Erythroblast (primary cell): ENCODE data around the gene MTMR3.

Source experiments
- GATA1 ChIP-seq: IDR thresholded peaks from 2 replicates; pipeline ENCODE4 v1.6.1; 2011; ENCODE audit warnings: low read depth, mild to moderate bottlenecking, control low read depth, low read length, moderate library complexity
- POLR2A ChIP-seq: IDR thresholded peaks from 2 replicates; pipeline ENCODE4 v1.6.1; 2011; ENCODE audit warnings: mild to moderate bottlenecking, low read length

GRCh38 chr22:29933619-29934018, 50.6 kb downstream of the MTMR3 start:
- TF ChIP-seq POLR2A: no peak
- no peak for TF ChIP-seq GATA1
